Measurements from ENCODE around the gene PRELID1.

DNA sequence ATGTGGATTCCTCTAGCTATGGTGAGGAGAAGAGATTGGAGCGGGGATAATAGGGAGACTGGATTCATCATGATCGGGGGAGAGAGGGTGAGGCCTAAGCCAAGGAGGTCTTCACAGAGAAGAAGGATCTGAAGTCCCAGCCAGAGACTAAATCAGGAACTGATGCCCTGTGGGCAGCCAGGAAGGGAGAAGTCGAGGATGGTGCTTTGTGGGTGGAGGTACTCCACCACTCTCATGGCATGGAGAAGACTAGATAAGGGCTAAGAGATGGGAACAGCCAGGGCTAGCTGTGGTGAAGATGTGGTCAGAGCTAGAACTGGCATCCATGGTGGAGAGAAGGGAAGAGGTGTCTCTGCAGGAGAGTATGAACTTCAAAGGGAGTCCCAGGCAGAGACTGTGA, 51.1 kb downstream of the PRELID1 start:
- TF ChIP-seq, protein P1, sequence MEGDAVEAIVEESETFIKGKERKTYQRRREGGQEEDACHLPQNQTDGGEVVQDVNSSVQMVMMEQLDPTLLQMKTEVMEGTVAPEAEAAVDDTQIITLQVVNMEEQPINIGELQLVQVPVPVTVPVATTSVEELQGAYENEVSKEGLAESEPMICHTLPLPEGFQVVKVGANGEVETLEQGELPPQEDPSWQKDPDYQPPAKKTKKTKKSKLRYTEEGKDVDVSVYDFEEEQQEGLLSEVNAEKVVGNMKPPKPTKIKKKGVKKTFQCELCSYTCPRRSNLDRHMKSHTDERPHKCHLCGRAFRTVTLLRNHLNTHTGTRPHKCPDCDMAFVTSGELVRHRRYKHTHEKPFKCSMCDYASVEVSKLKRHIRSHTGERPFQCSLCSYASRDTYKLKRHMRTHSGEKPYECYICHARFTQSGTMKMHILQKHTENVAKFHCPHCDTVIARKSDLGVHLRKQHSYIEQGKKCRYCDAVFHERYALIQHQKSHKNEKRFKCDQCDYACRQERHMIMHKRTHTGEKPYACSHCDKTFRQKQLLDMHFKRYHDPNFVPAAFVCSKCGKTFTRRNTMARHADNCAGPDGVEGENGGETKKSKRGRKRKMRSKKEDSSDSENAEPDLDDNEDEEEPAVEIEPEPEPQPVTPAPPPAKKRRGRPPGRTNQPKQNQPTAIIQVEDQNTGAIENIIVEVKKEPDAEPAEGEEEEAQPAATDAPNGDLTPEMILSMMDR (IDR thresholded peaks at IDR 0.05), result no peak
- TF ChIP-seq POLR2A (IDR thresholded peaks at IDR 0.05) (no peak), EP300 (IDR thresholded peaks at IDR 0.05; ENCODE audit: low read depth) (no peak), POLR2AphosphoS5 (IDR thresholded peaks at IDR 0.05) (no peak)

Measured in transverse colon (tissue), 4 donors.